ENCODE data around the gene BLOC1S4.

DNA sequence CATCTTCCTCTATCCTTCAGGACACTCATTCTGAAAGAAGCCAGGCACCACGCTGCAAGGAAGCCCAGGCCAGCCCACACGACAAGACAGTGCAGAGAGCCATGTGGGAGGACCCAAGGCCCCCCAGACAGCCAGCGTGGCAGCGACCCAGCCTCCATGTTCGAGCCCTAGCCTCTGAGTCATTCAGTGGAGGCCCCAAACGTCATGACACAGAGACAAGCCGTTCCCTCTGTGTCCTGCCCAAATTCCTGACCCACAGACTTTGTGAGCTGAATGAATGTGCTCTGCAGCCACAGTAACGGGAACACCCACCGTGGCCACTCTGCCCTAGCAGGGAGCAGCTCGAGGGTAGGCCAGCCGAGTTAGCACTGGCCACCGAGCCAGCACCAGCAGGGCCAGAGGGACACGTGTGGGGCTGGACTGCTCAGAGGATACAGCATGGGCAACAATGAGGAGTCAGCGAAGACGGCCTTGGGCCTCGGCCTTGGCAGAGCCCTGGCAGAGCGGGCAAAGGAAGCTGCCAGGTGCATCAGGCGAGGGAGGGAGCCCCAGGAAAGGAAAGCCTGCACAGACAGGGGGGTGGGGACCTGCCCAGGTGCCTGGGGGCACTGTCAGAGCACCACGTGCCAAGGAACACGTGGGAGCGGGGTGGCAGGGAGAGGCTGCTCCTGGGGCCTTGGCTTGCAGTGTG is 8.6 kb downstream of the BLOC1S4 start:
- TF ChIP-seq POLR2AphosphoS5 (IDR thresholded peaks at IDR 0.05), result no peak
- TF ChIP-seq, protein P1, sequence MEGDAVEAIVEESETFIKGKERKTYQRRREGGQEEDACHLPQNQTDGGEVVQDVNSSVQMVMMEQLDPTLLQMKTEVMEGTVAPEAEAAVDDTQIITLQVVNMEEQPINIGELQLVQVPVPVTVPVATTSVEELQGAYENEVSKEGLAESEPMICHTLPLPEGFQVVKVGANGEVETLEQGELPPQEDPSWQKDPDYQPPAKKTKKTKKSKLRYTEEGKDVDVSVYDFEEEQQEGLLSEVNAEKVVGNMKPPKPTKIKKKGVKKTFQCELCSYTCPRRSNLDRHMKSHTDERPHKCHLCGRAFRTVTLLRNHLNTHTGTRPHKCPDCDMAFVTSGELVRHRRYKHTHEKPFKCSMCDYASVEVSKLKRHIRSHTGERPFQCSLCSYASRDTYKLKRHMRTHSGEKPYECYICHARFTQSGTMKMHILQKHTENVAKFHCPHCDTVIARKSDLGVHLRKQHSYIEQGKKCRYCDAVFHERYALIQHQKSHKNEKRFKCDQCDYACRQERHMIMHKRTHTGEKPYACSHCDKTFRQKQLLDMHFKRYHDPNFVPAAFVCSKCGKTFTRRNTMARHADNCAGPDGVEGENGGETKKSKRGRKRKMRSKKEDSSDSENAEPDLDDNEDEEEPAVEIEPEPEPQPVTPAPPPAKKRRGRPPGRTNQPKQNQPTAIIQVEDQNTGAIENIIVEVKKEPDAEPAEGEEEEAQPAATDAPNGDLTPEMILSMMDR (IDR thresholded peaks at IDR 0.05), result no peak
